Epithelial cell of prostate (primary cell): ENCODE measurements around the gene STAT6.
"Not testable (repeated sequence)": the region's sequence is repeated elsewhere in the genome, so short reads cannot be mapped to it uniquely, and the experiment has no call there.

Experiments used
- DNase-seq: peaks from one replicate; pipeline ENCODE4 v3.0.0-alpha.2; 2011; ENCODE audit warnings: low read depth, low spot score
- H3K27ac ChIP-seq: fragments of 450-650 bp; 2 replicates; pipeline ENCODE4 v1.5.1; 2017; ENCODE audit warnings: mild to moderate bottlenecking

The STAT6 gene

GRCh38 chr12:57058454-57058853 lies 52.7 kb downstream of the STAT6 start:
- H3K27ac ChIP-seq: no peak overlapping the region
- DNase-seq: no peak

DNA sequence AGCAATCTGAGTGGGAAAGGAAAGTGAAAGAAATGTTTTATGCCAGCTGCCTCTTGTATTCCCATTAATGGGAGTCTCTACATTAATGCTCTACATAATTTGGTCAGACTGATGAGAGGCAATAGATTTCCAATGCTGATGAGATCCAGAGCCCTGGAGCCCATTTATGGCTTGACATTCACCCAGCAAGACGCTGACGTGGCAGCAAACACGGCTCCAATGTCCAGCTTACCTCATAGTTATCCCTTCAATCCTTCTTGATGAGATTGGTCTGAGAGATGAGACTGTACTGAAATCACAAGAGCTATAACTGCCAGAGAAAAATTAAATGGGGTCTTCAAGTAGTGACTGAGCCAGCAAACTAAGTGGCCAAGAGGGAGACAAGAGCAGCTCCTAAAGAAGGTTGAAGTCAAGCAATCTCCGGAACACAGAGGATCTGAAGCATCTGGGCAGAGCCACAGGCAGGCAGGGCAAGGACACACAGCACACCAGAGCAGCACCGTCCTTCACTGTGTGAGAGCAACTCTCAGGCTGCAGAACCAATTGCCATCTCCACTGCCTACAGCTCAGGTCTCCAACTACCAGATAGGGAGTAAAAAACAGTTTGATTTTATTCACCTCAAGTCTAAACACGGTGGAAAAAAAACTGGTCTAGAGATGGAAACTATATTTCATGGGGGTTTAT lies 54.0 kb downstream of the STAT6 start:
- no peak overlapping the region for H3K27ac ChIP-seq
- no peak for DNase-seq

GRCh38 chr12:57055824-57056223 lies 55.3 kb downstream of the STAT6 start:
- DNase-seq: no peak
- no peak overlapping the region for H3K27ac ChIP-seq

DNA sequence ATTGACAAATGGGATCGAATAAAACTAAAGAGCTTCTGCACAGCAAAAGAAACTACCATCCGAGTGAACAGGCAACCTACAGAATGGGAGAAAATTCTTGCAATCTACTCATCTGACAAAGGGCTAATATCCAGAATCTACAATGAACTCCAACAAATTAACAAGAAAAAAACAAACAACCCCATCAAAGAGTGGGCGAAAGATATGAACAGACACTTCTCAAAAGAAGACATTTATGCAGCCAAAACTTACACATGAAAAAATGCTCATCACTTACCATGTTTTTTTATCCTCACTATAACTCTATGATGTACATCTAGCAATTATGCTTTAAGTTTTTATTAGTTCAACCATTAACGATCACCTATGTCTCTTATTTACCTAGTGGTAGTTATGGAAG lies 57.3 kb downstream of the STAT6 start:
- H3K27ac ChIP-seq, DNase-seq: not testable (repeated sequence)

DNA sequence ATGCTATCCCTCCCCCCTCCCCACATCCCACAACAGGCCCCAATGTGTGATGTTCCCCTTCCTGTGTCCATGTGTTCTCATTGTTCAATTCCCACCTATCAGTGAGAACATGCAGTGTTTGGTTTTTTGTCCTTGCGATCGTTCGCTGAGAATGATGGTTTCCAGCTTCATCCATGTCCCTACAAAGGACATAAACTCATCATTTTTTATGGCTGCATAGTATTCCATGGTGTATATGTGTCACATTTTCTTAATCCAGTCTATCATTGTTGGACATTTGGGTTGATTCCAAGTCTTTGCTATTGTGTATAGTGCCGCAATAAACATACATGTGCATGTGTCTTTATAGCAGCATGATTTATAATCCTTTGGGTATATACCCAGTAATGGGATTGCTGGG lies 58.0 kb downstream of the STAT6 start:
- DNase-seq, H3K27ac ChIP-seq: not testable (repeated sequence)

- DNase-seq: no peak
- no peak overlapping the region for H3K27ac ChIP-seq
Observed at GRCh38 chr12:57051011-57051410, 60.2 kb downstream of the STAT6 start.

DNA sequence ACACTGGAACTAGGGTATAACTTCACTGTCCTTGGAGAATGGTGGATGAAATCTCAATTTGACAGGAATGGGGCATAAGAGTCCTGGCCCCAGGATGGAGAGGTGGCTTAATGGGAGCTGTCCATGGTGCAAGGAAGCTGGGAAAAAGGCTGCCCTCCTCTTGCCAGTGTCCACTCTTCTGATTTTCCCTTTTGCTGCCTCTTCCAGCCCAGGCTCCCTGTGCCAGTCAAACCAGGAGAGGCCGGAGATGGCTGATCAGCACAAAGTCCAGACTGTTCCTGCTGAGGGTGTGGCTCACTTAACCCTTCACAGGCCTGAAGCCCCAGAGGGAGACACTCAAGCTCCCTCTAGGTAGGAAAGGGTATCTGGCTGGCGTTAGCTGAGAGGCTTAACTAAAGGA lies 61.3 kb downstream of the STAT6 start, which contains the start of gene MYO1A:
Gene MYO1A (minus strand): TSS at position 240 of the 400 bp plus-strand sequence. CDS start 1,806 bp downstream, outside the sequence.
- no peak for DNase-seq
- no peak within 1 kb of the TSS for H3K27ac ChIP-seq

GRCh38 chr12:57049119-57049446 lies 62.1 kb downstream of the STAT6 start:
- H3K27ac ChIP-seq: no peak overlapping the region
- DNase-seq: no peak

- no peak overlapping the region for H3K27ac ChIP-seq
- DNase-seq: no peak
Observed at GRCh38 chr12:57048423-57049118, 62.6 kb downstream of the STAT6 start.

DNA sequence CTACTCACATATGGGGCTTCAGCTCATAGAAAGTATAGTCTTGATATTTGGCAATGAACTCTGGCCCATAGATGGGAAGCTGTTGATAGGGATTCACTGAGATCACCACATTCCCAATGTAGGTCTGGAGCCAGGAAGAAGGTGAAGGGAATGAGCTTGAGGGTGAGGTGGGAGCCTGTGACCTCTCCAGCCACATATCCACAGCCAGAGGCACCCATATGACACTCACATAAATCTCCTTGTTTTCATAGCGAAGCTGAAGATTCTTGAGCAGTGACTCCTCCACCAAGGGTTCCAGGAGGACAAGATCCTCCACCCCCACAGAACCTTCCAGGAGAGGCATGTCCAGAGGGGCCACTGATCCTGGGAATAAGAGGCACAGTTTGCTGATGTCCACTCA lies 63.2 kb downstream of the STAT6 start:
- no peak overlapping the region for H3K27ac ChIP-seq
- no peak for DNase-seq

- no peak for DNase-seq
- H3K27ac ChIP-seq: no peak overlapping the region
Observed at GRCh38 chr12:57046947-57047890, 63.9 kb downstream of the STAT6 start.

DNA sequence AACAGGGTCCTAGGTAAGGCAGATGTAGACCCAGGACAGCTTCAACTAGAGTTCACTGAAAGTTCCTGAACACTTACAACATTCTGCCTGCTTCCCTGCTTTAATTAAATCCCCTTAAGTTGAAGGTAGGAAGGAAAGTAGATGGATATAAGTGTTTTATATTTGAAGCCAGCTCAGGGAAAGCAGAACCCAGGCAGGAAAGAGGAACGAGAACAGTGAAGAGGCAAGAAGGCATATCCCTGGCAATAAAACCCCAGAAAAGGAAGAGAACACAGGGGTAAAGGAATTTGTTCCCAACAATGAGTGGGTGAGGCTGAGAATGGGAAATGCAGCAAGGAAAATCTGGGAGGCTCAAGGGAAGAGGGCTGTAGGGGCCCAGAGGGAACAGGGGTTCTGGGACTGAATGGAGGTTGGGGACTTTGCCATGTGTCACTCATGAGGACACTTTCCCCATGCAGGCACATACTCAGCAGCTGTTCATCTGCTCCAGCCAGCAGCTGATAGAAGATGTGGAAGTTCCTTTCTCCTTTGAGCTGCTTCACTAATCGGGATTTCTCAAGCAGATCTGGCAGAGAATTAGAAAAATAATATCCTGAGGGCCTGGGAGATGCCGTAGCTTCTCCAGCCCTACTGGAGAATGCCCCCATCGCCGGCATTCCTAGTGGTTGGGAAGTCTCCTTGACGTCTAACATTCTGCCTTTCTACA lies 64.9 kb downstream of the STAT6 start:
- no peak for DNase-seq
- no peak overlapping the region for H3K27ac ChIP-seq
